Prostate gland (tissue), 2 donors: ENCODE results near the gene PDE7B. TPM values are rescaled to one million over a fixed set of nuclear protein-coding genes. Genes with fewer than 3 reads are reported as not detected.

Experiments used
- DNase-seq: peaks from one replicate; pipeline ENCODE4 v3.0.0-alpha.2; 2019; ENCODE audit warnings: low spot score
- H3K27ac ChIP-seq, 2 donors: fragments of 200-600 bp; sonication (generic); 2 replicates each; pipeline ENCODE4 v1.5.1; 2017 to 2019
- H3K27me3 ChIP-seq: fragments of 200-600 bp; sonication (generic); replicated peaks from 2 replicates; pipeline ENCODE4 v1.5.1; 2019; ENCODE audit not compliant: insufficient read depth
- H3K36me3 ChIP-seq, 2 donors: fragments of 200-600 bp; sonication (generic); 1 replicate in 1 of 2; 2 replicates in 1 of 2; pipeline versions ENCODE4 v1.5.1 to v1.8.1; 2017 to 2019
- H3K4me1 ChIP-seq: fragments of 200-600 bp; sonication (generic); replicated peaks from 2 replicates; pipeline ENCODE4 v1.5.1; 2019
- H3K4me3 ChIP-seq, 2 donors: fragments of 200-600 bp; sonication (generic); 2 replicates each; pipeline ENCODE4 v1.5.1; 2017 to 2019
- H3K9me3 ChIP-seq: fragments of 200-600 bp; sonication (generic); 2 replicates; pipeline ENCODE4 v1.5.1; 2017
- CTCF ChIP-seq, 4 experiments: fragments of 200-600 bp in 2 of 4; fragments of 450-650 bp in 2 of 4; sonication (generic) in 2 of 4; IDR thresholded peaks; 1 replicate in 3 of 4; 2 replicates in 1 of 4; pipeline ENCODE4 v1.5.1; 2016 to 2019; ENCODE audit warnings: antibody characterized with exemption in 4 of 4, mild to moderate bottlenecking in 2 of 4, moderate library complexity in 2 of 4
- POLR2A ChIP-seq: fragments of 450-650 bp; IDR thresholded peaks from one replicate; pipeline ENCODE4 v1.6.1; 2016; ENCODE audit warnings: antibody characterized with exemption, mild to moderate bottlenecking
- POLR2AphosphoS5 ChIP-seq: sonication (generic); formaldehyde crosslinking; IDR thresholded peaks from one replicate; pipeline ENCODE4 v1.6.1; 2017; ENCODE audit warnings: antibody characterized with exemption
- WGBS: methylation state at CpG from one replicate; pipeline ENCODE4 v1.1.5; 2018; 5-methylcytosine and 5-hydroxymethylcytosine counted together
- intact Hi-C: fragments of 100-400 bp; cut with DNase I; formaldehyde crosslinking; loops from one replicate; pipeline ENCODE4 v1.14.2; 2022
- total RNA-seq, 2 donors: library from RNA; depleted of rRNA; stranded (reverse); fragments of >200 nt; gene quantifications; one replicate each; pipeline ENCODE4 v1.1.0, GENCODE V29; 2016

Gene PDE7B
- total RNA-seq, 2 donors from 2014 or later: 4.7 to 6.3 TPM

GRCh38 chr6:136108361-136108945 is 257.0 kb downstream of the PDE7B start:
- no peaks in the 10 kb centered on the region for H3K4me1 ChIP-seq
- H3K27me3 ChIP-seq: no peaks in the 10 kb centered on the region
- no peaks in the 10 kb centered on the region for H3K36me3 ChIP-seq
- intact Hi-C loops: no loop called here
- H3K9me3 ChIP-seq: no peaks in the 10 kb centered on the region
- no peak overlapping the region for H3K4me3 ChIP-seq
- TF ChIP-seq POLR2A: no peak
- no peak for TF ChIP-seq POLR2AphosphoS5
- TF ChIP-seq CTCF (IDR thresholded peaks at IDR 0.05): no peak
- DNase-seq: no peak
- H3K27ac ChIP-seq: no peak overlapping the region
- WGBS: 68% methylated on average over 10 of the region's 10 CpGs

GRCh38 chr6:136111831-136112230 is 260.3 kb downstream of the PDE7B start:
- H3K4me1 ChIP-seq: no peaks in the 10 kb centered on the region
- H3K4me3 ChIP-seq: no peak overlapping the region
- H3K36me3 ChIP-seq: no peaks in the 10 kb centered on the region
- no peaks in the 10 kb centered on the region for H3K27me3 ChIP-seq
- H3K27ac ChIP-seq: no peak overlapping the region
- no peak for DNase-seq
- intact Hi-C loops: no loop called here
- WGBS: 92% methylated on average over 2 of the region's 2 CpGs
- TF ChIP-seq CTCF (IDR thresholded peaks at IDR 0.05): no peak
- no peak for TF ChIP-seq POLR2A
- TF ChIP-seq POLR2AphosphoS5: no peak
- H3K9me3 ChIP-seq: no peaks in the 10 kb centered on the region

GRCh38 chr6:136112262-136112661 is 260.8 kb downstream of the PDE7B start:
- Histone ChIP-seq H3K9me3 (no peaks in the 10 kb centered on the region), H3K4me3 (no peak overlapping the region), H3K4me1 (no peaks in the 10 kb centered on the region), H3K36me3 (no peaks in the 10 kb centered on the region), H3K27ac (no peak overlapping the region), H3K27me3 (no peaks in the 10 kb centered on the region)
- intact Hi-C loops: no loop called here
- TF ChIP-seq CTCF (IDR thresholded peaks at IDR 0.05) (no peak), POLR2A (no peak), POLR2AphosphoS5 (no peak)
- WGBS: 91% methylated on average over 3 of the region's 3 CpGs
- no peak for DNase-seq

GRCh38 chr6:136113736-136114173 is 262.3 kb downstream of the PDE7B start:
- no peak overlapping the region for H3K27ac ChIP-seq
- no peaks in the 10 kb centered on the region for H3K27me3 ChIP-seq
- no peaks in the 10 kb centered on the region for H3K9me3 ChIP-seq
- H3K36me3 ChIP-seq: no peaks in the 10 kb centered on the region
- TF ChIP-seq CTCF (IDR thresholded peaks at IDR 0.05): no peak
- no peak for TF ChIP-seq POLR2AphosphoS5
- no peak for TF ChIP-seq POLR2A
- H3K4me1 ChIP-seq: no peaks in the 10 kb centered on the region
- no peak for DNase-seq
- H3K4me3 ChIP-seq: no peak overlapping the region
- 36% methylated on average over 5 of the region's 5 CpGs for WGBS
- intact Hi-C loops: no loop called here

GRCh38 chr6:136114661-136115060 is 263.2 kb downstream of the PDE7B start:
- 75% methylated on average over 7 of the region's 7 CpGs for WGBS
- peak; percentile 12 for DNase-seq
- Histone ChIP-seq H3K36me3 (no peaks in the 10 kb centered on the region), H3K4me3 (no peak overlapping the region), H3K27me3 (no peaks in the 10 kb centered on the region), H3K4me1 (no peaks in the 10 kb centered on the region), H3K9me3 (no peaks in the 10 kb centered on the region), H3K27ac (no peak overlapping the region)
- intact Hi-C loops: no loop called here
- TF ChIP-seq POLR2AphosphoS5 (peak; percentile 6), POLR2A (no peak)
